NOMO-1 treated with DMSO at 0.1 percent for 48 hours (cell line): Measurements from ENCODE around the gene NHSL2.
"Not testable (repeated sequence)": the region's sequence is repeated elsewhere in the genome, so short reads cannot be mapped to it uniquely, and the experiment has no call there.

ENCODE experiments used
- DNase-seq: peaks from one replicate; lab custom pipeline; 2025; ENCODE audit not compliant: unreplicated experiment; lab: John Stamatoyannopoulos, UW

The NHSL2 gene

GRCh38 chrX:72146527-72146926 is 235.9 kb downstream of the NHSL2 start:
- no peak for DNase-seq

- DNase-seq: no peak
These were observed 248.1 kb downstream of the NHSL2 start for GRCh38 chrX:72158773-72159172.

- no peak for DNase-seq
These were observed 249.1 kb downstream of the NHSL2 start for GRCh38 chrX:72159769-72160168.

DNA sequence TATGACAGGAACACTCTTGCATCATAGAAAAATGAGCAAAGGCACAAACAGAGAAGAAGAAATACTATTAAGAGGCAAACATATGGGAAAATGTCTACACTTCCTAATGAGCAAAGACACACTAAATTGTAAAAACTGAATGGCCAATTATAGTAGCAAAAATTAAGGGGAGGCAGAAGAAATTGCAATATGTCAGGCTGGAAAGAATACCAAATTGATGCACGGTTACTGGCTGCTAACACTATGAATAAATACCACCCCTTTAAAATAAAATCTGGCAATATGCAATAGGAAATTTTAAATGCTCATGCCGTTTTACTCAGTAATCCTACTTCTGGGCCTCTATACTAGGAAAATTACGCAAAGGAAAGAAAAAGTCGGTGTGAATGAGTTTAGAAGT is 254.9 kb downstream of the NHSL2 start:
- no peak for DNase-seq

DNA sequence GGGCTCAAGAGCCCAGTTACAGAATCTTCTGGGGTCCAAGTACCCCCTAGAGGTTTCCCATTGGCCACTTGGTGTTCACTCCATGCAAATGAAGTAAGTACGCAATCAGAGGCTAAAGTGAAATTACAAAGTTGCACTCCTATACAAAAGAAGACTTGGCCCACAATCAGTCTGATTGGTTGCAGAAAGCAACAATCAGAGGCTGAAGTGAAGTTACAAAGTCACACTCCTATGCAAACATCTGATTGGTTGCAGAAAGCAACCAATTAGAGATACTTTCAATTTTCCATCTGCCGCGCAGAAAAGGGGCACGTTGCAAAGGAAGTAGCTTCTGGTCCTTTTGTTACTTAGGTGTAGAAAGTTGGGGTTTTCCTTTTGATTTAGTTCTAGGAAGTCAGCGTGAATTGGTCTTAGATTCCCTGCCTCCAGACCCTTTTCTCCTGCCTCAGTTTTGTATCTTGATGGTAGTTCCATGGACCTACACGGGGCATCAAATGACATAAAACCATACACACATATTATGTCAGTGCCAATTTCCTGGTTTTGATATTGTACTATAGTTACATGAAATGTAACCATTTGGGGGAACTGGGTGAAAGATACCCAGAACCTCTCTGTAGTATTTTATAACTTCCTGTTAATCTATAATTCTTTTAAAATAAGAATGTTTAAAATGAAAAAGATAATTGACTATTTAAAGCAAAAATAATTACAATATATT is 258.5 kb downstream of the NHSL2 start:
- DNase-seq: no peak

DNA sequence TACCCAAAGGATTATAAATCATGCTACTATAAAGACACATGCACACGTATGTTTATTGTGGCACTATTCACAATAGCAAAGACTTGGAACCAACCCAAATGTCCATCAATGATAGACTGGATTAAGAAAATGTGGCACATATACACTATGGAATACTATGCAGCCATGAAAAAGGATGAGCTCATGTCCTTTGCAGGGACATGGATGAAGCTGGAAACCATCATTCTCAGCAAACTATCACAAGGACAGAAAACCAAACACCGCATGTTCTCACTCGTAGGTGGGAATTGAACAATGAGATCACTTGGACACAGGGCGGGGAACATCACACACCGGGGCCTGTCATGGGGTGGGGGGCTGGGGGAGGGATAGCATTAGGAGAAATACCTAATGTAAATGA is 265.6 kb downstream of the NHSL2 start:
- DNase-seq: not testable (repeated sequence)

DNA sequence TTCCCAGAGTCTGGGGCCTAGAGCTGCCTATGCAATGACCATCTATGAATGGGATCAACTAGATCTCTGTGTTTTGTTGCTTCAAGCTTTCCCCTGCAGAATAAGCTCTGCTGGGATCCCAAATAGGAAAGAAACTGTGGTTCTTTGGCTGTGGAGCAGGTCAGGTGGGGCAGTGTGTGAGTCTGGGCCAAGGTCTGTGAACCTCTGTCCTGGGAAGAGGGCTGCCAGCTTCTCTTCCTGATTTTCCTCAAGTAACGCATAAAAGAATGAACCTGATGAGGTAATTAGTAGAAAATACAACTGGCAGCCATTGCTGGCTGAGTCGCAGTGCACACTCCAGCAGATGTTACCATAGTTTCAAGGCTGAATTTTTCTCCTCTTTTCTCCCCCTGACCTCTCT is 266.3 kb downstream of the NHSL2 start:
- no peak for DNase-seq

GRCh38 chrX:72180539-72180938 is 269.9 kb downstream of the NHSL2 start:
- no peak for DNase-seq

DNA sequence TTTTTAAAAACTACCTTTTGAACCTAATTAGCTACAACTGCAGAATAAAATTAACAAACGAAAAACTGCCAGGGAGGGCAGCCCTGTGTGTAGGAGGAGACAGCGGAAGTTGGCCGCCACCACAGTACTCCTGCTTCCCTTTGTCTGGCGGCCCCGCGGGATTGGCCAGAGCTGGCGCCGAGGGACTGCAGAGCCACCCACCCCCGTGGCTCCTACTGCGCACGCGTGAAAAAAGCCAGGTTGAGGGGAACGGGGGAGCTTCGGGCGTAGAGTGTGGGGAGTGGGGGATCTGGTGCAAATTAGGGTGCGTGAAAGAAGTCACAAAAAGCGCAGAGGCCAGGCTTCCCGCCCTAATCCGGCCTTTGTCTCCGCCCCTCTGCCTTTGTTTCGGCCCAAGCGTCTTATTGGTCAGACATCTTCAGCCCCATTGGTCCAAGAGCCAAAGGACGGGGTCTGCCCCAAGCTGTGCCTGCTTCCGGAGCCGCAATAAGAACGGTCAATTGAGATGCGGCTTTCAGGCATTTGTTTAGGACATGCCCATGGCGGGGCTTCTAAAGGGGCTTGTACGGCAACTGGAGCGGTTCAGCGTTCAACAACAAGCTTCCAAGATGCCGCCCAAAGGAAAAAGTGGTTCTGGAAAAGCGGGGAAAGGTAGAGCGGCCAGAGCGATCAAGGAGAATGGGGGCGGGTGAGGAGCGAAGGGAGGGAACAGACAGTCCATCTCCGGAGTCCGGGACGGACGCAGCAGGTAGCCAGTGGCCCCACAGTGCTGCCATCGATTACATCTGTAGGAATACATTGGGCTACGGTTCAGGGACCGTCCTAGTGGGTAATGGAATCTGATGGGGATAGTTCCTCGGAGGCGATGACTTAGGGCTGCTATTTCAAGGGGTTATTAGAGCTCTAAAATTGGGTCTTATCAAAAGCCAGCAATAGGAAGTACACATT is 270.8 kb downstream of the NHSL2 start, which contains the start of gene PIN4:
Gene PIN4, plus strand, starts transcription at position 580 of the 948 bp plus-strand sequence. Its CDS starts 29 bp downstream, at position 609.
- DNase-seq: peak; percentile 87

GRCh38 chrX:72182924-72183323 is 272.3 kb downstream of the NHSL2 start:
- DNase-seq: no peak

GRCh38 chrX:72201836-72202536 is 291.3 kb downstream of the NHSL2 start:
- DNase-seq: no peak
